HUES48 (cell line): ENCODE measurements around the gene TTLL4.
"Not testable (repeated sequence)": the region's sequence is repeated elsewhere in the genome, so short reads cannot be mapped to it uniquely, and the experiment has no call there.

Experiments used
- H3K27ac ChIP-seq: one replicate; pipeline ENCODE4 v1.7.0; 2013; ENCODE audit warnings: low read depth, low read length, inconsistent platforms
- H3K27me3 ChIP-seq: 2 replicates; pipeline ENCODE4 v1.6.1; 2013; ENCODE audit warnings: mild to moderate bottlenecking, low read length; ENCODE audit not compliant: control insufficient read depth, insufficient read depth
- H3K36me3 ChIP-seq: 2 replicates; pipeline ENCODE4 v1.6.1; 2013; ENCODE audit warnings: low read length; ENCODE audit not compliant: control insufficient read depth, insufficient read depth
- H3K4me1 ChIP-seq: 2 replicates; pipeline ENCODE4 v1.6.1; 2013; ENCODE audit warnings: mild to moderate bottlenecking, low read length; ENCODE audit not compliant: control insufficient read depth, insufficient read depth
- H3K4me3 ChIP-seq: 2 replicates; pipeline ENCODE4 v1.5.1; 2013; ENCODE audit warnings: mild to moderate bottlenecking, low read depth, low read length
- H3K9ac ChIP-seq: 2 replicates; pipeline ENCODE4 v1.6.1; 2013; ENCODE audit warnings: mild to moderate bottlenecking, low read depth, low read length, moderate library complexity
- H3K9me3 ChIP-seq: 2 replicates; pipeline ENCODE4 v1.6.1; 2013; ENCODE audit warnings: low read length; ENCODE audit not compliant: control insufficient read depth, insufficient read depth

TTLL4 gene

GRCh38 chr2:218687400-218688060, 23.1 kb upstream of the TTLL4 start:
- H3K4me3 ChIP-seq, H3K9ac ChIP-seq, H3K9me3 ChIP-seq, H3K27me3 ChIP-seq, H3K4me1 ChIP-seq: not testable (repeated sequence)
- H3K36me3 ChIP-seq, result peaks cover 62% of the 10 kb centered on the region
- peak overlapping the region; percentile 26 for H3K27ac ChIP-seq

GRCh38 chr2:218691234-218691633, 19.4 kb upstream of the TTLL4 start:
- H3K27me3 ChIP-seq, result no peaks in the 10 kb centered on the region
- no peak overlapping the region for H3K4me3 ChIP-seq
- H3K9ac ChIP-seq, result no peak overlapping the region
- H3K36me3 ChIP-seq, result peaks cover 71% of the 10 kb centered on the region
- H3K4me1 ChIP-seq, result no peaks in the 10 kb centered on the region
- H3K27ac ChIP-seq, result no peak overlapping the region
- H3K9me3 ChIP-seq, result no peaks in the 10 kb centered on the region

GRCh38 chr2:218694405-218695145, 16.1 kb upstream of the TTLL4 start:
- H3K9ac ChIP-seq, result no peak overlapping the region
- H3K27me3 ChIP-seq, result no peaks in the 10 kb centered on the region
- H3K4me3 ChIP-seq, result no peak overlapping the region
- H3K9me3 ChIP-seq, result no peaks in the 10 kb centered on the region
- peaks cover 84% of the 10 kb centered on the region for H3K36me3 ChIP-seq
- H3K27ac ChIP-seq, result no peak overlapping the region
- H3K4me1 ChIP-seq, result no peaks in the 10 kb centered on the region

- no peak overlapping the region for H3K9ac ChIP-seq
- H3K4me1 ChIP-seq, result no peaks in the 10 kb centered on the region
- no peak overlapping the region for H3K27ac ChIP-seq
- no peak overlapping the region for H3K4me3 ChIP-seq
- H3K9me3 ChIP-seq, result no peaks in the 10 kb centered on the region
- H3K36me3 ChIP-seq, result peaks cover 62% of the 10 kb centered on the region
- no peaks in the 10 kb centered on the region for H3K27me3 ChIP-seq
These were observed 11.8 kb upstream of the TTLL4 start for GRCh38 chr2:218698885-218699284.

- Histone ChIP-seq H3K9me3 (no peaks in the 10 kb centered on the region), H3K27ac (no peak overlapping the region), H3K4me1 (no peaks in the 10 kb centered on the region), H3K9ac (no peak overlapping the region), H3K27me3 (no peaks in the 10 kb centered on the region), H3K4me3 (no peak overlapping the region), H3K36me3 (peaks cover 43% of the 10 kb centered on the region)
These were observed 8.8 kb upstream of the TTLL4 start for GRCh38 chr2:218701806-218702205.

GRCh38 chr2:218703341-218703740, 7.3 kb upstream of the TTLL4 start:
- Histone ChIP-seq H3K36me3 (peaks cover 29% of the 10 kb centered on the region), H3K9me3 (no peaks in the 10 kb centered on the region), H3K27me3 (no peaks in the 10 kb centered on the region), H3K4me3 (no peak overlapping the region), H3K9ac (no peak overlapping the region), H3K4me1 (no peaks in the 10 kb centered on the region), H3K27ac (no peak overlapping the region)

- Histone ChIP-seq H3K4me3 (no peak overlapping the region), H3K27me3 (no peaks in the 10 kb centered on the region), H3K27ac (no peak overlapping the region), H3K9ac (no peak overlapping the region), H3K9me3 (no peaks in the 10 kb centered on the region), H3K4me1 (peaks cover 7% of the 10 kb centered on the region), H3K36me3 (no peaks in the 10 kb centered on the region)
These were observed 2.5 kb upstream of the TTLL4 start for GRCh38 chr2:218708086-218708485.

- no peak overlapping the region for H3K4me3 ChIP-seq
These were observed 727 bp upstream of the TTLL4 start for GRCh38 chr2:218709908-218710307.

GRCh38 chr2:218710334-218710686, 325 bp upstream of the TTLL4 start:
- Histone ChIP-seq H3K4me1 (peaks cover 7% of the 10 kb centered on the region), H3K9me3 (no peaks in the 10 kb centered on the region), H3K27me3 (no peaks in the 10 kb centered on the region), H3K27ac (no peak overlapping the region), H3K4me3 (peak overlapping the region; percentile 92; the same call in 1 of the 2 replicates), H3K36me3 (0 out of 2 replicates have a peak, but pooled peaks cover 6% of the 10 kb centered on the region), H3K9ac (no peak overlapping the region)

More at GRCh38 chr2:218709908-218710307, 727 bp upstream of the TTLL4 start:
- no peak overlapping the region for H3K27ac ChIP-seq
- H3K4me1 ChIP-seq, result peaks cover 7% of the 10 kb centered on the region
- H3K27me3 ChIP-seq, result no peaks in the 10 kb centered on the region
- H3K9me3 ChIP-seq, result no peaks in the 10 kb centered on the region
- no peak overlapping the region for H3K9ac ChIP-seq
- H3K36me3 ChIP-seq, result 0 out of 2 replicates have a peak, but pooled peaks cover 4% of the 10 kb centered on the region

GRCh38 chr2:218711550-218711929, 905 bp downstream of the TTLL4 start:
- H3K36me3 ChIP-seq, result peaks cover 17% of the 10 kb centered on the region
- no peaks in the 10 kb centered on the region for H3K9me3 ChIP-seq
- H3K9ac ChIP-seq, result peak overlapping the region; percentile 75
- peaks cover 7% of the 10 kb centered on the region for H3K4me1 ChIP-seq
- no peaks in the 10 kb centered on the region for H3K27me3 ChIP-seq
- H3K27ac ChIP-seq, result peak overlapping the region; percentile 70
- peak overlapping the region; percentile 92 for H3K4me3 ChIP-seq

GRCh38 chr2:218713922-218714321, 3.3 kb downstream of the TTLL4 start:
- Histone ChIP-seq H3K9ac (no peak overlapping the region), H3K27me3 (no peaks in the 10 kb centered on the region), H3K27ac (no peak overlapping the region), H3K36me3 (peaks cover 22% of the 10 kb centered on the region), H3K4me1 (peaks cover 7% of the 10 kb centered on the region), H3K4me3 (no peak overlapping the region), H3K9me3 (no peaks in the 10 kb centered on the region)
